ENCODE results near the gene CSRNP3. TPM values are rescaled to one million over a fixed set of nuclear protein-coding genes. Genes with fewer than 3 reads are reported as not detected.

CSRNP3 gene
- total RNA-seq, 2 donors from 2014 or later = 1.8 to 2.7 TPM

GRCh38 chr2:165617741-165618481 is 148.4 kb downstream of the CSRNP3 start:
- no peak for TF ChIP-seq CTCF (IDR thresholded peaks at IDR 0.05)
- Histone ChIP-seq H3K9me3 (peaks cover 6% of the 10 kb centered on the region), H3K4me1 (ENCODE audit: control insufficient read depth in 1 of 2, low read depth in 2 of 2) (peaks cover 13 to 15% of the 10 kb centered on the region in 2 donors), H3K27ac (no peak overlapping the region), H3K4me3 (no peak overlapping the region), H3K27me3 (replicated peaks; ENCODE audit: insufficient read depth) (no peaks in the 10 kb centered on the region), H3K36me3 (no peaks in the 10 kb centered on the region)
- ATAC-seq (ENCODE audit: insufficient number of reproducible peaks, low FRiP score, low read depth) (no peak), DNase-seq (ENCODE audit: low spot score) (no peak)

GRCh38 chr2:165618806-165619205 is 149.3 kb downstream of the CSRNP3 start:
- no peak overlapping the region for H3K4me3 ChIP-seq
- peaks cover 6% of the 10 kb centered on the region for H3K9me3 ChIP-seq
- no peaks in the 10 kb centered on the region for H3K27me3 ChIP-seq (replicated peaks; ENCODE audit: insufficient read depth)
- H3K4me1 ChIP-seq (ENCODE audit: control insufficient read depth in 1 of 2, low read depth in 2 of 2) = peaks cover 13 to 15% of the 10 kb centered on the region in 2 donors
- H3K36me3 ChIP-seq = no peaks in the 10 kb centered on the region
- no peak for TF ChIP-seq CTCF (IDR thresholded peaks at IDR 0.05)
- no peak for DNase-seq (ENCODE audit: low spot score)
- no peak overlapping the region for H3K27ac ChIP-seq
- no peak for ATAC-seq (ENCODE audit: insufficient number of reproducible peaks, low FRiP score, low read depth)

DNA sequence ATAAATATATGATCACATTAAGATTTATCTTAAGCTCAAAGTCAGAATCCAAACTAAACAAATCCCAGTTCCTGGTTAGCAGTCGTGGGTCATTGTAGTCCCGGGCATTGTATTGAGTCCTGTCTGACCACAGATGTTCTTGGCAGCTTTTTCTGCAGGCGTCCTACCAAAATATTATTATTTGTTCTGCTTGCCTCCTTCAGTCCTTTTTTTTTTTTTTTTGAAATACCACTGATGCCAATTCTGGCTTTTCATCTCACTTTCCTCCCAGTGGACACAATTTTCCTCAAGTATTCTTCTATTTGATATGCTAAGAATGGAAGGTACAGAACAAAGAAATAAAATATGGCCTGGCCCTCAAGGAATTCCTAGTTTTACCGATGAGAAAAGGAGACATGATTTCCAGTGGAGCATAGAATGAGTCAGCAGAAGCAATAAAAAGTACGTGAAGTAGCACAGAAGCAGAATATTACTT is 151.6 kb downstream of the CSRNP3 start:
- Histone ChIP-seq H3K27me3 (replicated peaks; ENCODE audit: insufficient read depth) (no peaks in the 10 kb centered on the region), H3K4me3 (peak overlapping the region; percentile 30), H3K27ac (peak overlapping the region; percentile 10 to 40), H3K9me3 (peaks cover 6% of the 10 kb centered on the region), H3K36me3 (no peaks in the 10 kb centered on the region), H3K4me1 (ENCODE audit: control insufficient read depth in 1 of 2, low read depth in 2 of 2) (peaks cover 13 to 15% of the 10 kb centered on the region in 2 donors)
- DNase-seq (ENCODE audit: low spot score) (no peak), ATAC-seq (ENCODE audit: insufficient number of reproducible peaks, low FRiP score, low read depth) (no peak)
- no peak for TF ChIP-seq CTCF (IDR thresholded peaks at IDR 0.05)

DNA sequence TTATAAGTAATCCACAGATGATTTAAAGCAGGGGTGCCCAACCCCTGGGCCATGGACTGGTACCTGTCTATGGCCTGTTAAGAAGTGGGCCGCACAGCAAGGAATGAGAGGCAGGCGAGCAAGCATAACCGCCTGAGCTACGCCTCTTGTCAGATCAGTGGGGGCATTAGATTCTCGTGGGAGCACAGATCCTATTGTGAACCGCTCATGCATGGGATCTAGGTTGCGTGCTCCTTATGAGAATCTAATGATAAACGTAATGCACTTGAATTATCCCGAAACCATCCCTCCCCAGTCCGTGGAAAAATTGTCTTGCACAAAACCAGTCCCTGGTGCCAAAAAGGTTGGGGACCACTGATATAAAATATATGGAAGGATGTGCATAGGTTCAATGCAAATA is 153.7 kb downstream of the CSRNP3 start:
- Histone ChIP-seq H3K4me3 (no peak overlapping the region), H3K4me1 (ENCODE audit: control insufficient read depth in 1 of 2, low read depth in 2 of 2) (peaks cover 13 to 15% of the 10 kb centered on the region in 2 donors), H3K27me3 (replicated peaks; ENCODE audit: insufficient read depth) (no peaks in the 10 kb centered on the region), H3K9me3 (no peaks in the 10 kb centered on the region), H3K36me3 (no peaks in the 10 kb centered on the region), H3K27ac (no peak overlapping the region)
- TF ChIP-seq CTCF (IDR thresholded peaks at IDR 0.05) = no peak
- ATAC-seq (ENCODE audit: insufficient number of reproducible peaks, low FRiP score, low read depth) (no peak), DNase-seq (ENCODE audit: low spot score) (no peak)

GRCh38 chr2:165623783-165624469 is 154.4 kb downstream of the CSRNP3 start:
- Histone ChIP-seq H3K4me1 (ENCODE audit: control insufficient read depth in 1 of 2, low read depth in 2 of 2) (peaks cover 13 to 15% of the 10 kb centered on the region in 2 donors), H3K9me3 (no peaks in the 10 kb centered on the region), H3K36me3 (no peaks in the 10 kb centered on the region), H3K27me3 (replicated peaks; ENCODE audit: insufficient read depth) (no peaks in the 10 kb centered on the region), H3K4me3 (no peak overlapping the region), H3K27ac (no peak overlapping the region)
- ATAC-seq (ENCODE audit: insufficient number of reproducible peaks, low FRiP score, low read depth) = no peak
- no peak for DNase-seq (ENCODE audit: low spot score)
- no peak for TF ChIP-seq CTCF (IDR thresholded peaks at IDR 0.05)

All from thoracic aorta (tissue), 2 donors.